Keratinocyte (primary cell): ENCODE measurements around the gene NIPBL. TPM values are rescaled to one million over a fixed set of nuclear protein-coding genes. Genes with fewer than 3 reads are reported as not detected.

Source experiments
- DNase-seq: peaks from one replicate; pipeline ENCODE4 v3.0.0-alpha.2; 2011; ENCODE audit warnings: low read depth, missing footprints, low spot score
- FAIRE-seq: peaks from 2 replicates; lab custom pipeline; 2011; peaks lifted over from hg19 to GRCh38; lab: Jason Lieb, UNC
- H2AFZ ChIP-seq: 2 replicates; pipeline ENCODE4 v1.6.0; 2012; ENCODE audit warnings: low read length, control low read depth, inconsistent platforms; ENCODE audit not compliant: control insufficient read depth
- H3K27ac ChIP-seq: 2 replicates; pipeline ENCODE4 v1.5.1; 2011; ENCODE audit warnings: low read length; ENCODE audit not compliant: control insufficient read depth, insufficient read depth
- H3K27me3 ChIP-seq: 3 replicates; pipeline ENCODE4 v1.6.0; 2011; ENCODE audit warnings: low read length; ENCODE audit not compliant: control insufficient read depth, insufficient read depth; ENCODE audit errors: extremely low read depth
- H3K36me3 ChIP-seq, 2 experiments: 2 replicates in 1 of 2; 3 replicates in 1 of 2; pipeline ENCODE4 v1.5.1; 2011; ENCODE audit warnings: low read length in 2 of 2, mild to moderate bottlenecking in 1 of 2; ENCODE audit not compliant: control insufficient read depth in 2 of 2, insufficient read depth in 2 of 2; ENCODE audit errors: extremely low read depth in 1 of 2
- H3K4me1 ChIP-seq: 3 replicates; pipeline ENCODE4 v1.5.1; 2011; ENCODE audit warnings: low read length; ENCODE audit not compliant: control insufficient read depth, insufficient read depth; ENCODE audit errors: extremely low read depth
- H3K4me2 ChIP-seq: 3 replicates; pipeline ENCODE4 v1.6.0; 2011; ENCODE audit warnings: low read depth, low read length; ENCODE audit not compliant: control insufficient read depth, insufficient read depth; ENCODE audit errors: extremely low read depth
- H3K4me3 ChIP-seq, 3 experiments: fragments of 200-600 bp in 1 of 3; sonication (generic) in 1 of 3; 2 replicates in 2 of 3; 3 replicates in 1 of 3; pipeline ENCODE4 v1.5.1; 2011 to 2016; ENCODE audit warnings: low read length in 3 of 3, mild to moderate bottlenecking in 3 of 3, control low read depth in 2 of 3, inconsistent platforms in 1 of 3, low read depth in 1 of 3, mixed read lengths in 1 of 3, mixed run types in 1 of 3, moderate library complexity in 1 of 3; ENCODE audit not compliant: control insufficient read depth in 2 of 3, insufficient read depth in 2 of 3; ENCODE audit errors: extremely low read depth in 1 of 3
- H3K79me2 ChIP-seq: 2 replicates; pipeline ENCODE4 v1.6.0; 2012; ENCODE audit warnings: low read length; ENCODE audit not compliant: control insufficient read depth, insufficient read depth
- H3K9ac ChIP-seq: 3 replicates; pipeline ENCODE4 v1.6.0; 2011; ENCODE audit warnings: low read length; ENCODE audit not compliant: control insufficient read depth, insufficient read depth; ENCODE audit errors: extremely low read depth
- H3K9me1 ChIP-seq: 3 replicates; pipeline ENCODE4 v1.6.0; 2011; ENCODE audit warnings: low read length; ENCODE audit not compliant: control insufficient read depth, insufficient read depth; ENCODE audit errors: extremely low read depth
- H3K9me3 ChIP-seq: 2 replicates; pipeline ENCODE4 v1.5.1; 2012; ENCODE audit warnings: low read depth, low read length; ENCODE audit not compliant: control insufficient read depth
- H4K20me1 ChIP-seq: 3 replicates; pipeline ENCODE4 v1.6.0; 2011; ENCODE audit warnings: low read length; ENCODE audit not compliant: control insufficient read depth, insufficient read depth; ENCODE audit errors: extremely low read depth
- EZH2 ChIP-seq: IDR thresholded peaks from one replicate; pipeline ENCODE4 v1.6.1; 2012; ENCODE audit warnings: inconsistent platforms, mild to moderate bottlenecking, low read length, moderate library complexity
- dilution Hi-C: fragments of 300-500 bp; cut with MboI; formaldehyde crosslinking; loops from one replicate; pipeline ENCODE4 v1.7.0; 2020; ENCODE audit warnings: low sequenced_read_pairs; ENCODE audit not compliant: extremely low pct_ligation_motif_present
- polyA plus RNA-seq, 5 experiments: library from polyadenylated mRNA; depleted of rRNA in 3 of 5; stranded (reverse) in 3 of 5; stranded (forward) in 1 of 5; unstranded in 1 of 5; fragments of >200 nt; gene quantifications; 1 replicate in 1 of 5; 2 replicates in 3 of 5; 3 replicates in 1 of 5; pipeline versions ENCODE4 v1.2.1 to v1.2.3, GENCODE V29; 2011 to 2012; ENCODE audit warnings: missing spikeins in 2 of 5, low read depth in 1 of 5, low replicate concordance in 1 of 5
- TF ChIP-seq, protein P1 (sequence below), 3 experiments: IDR thresholded peaks in 1 of 3; conservative IDR thresholded peaks in 1 of 3; optimal IDR thresholded peaks in 1 of 3; 2 replicates in 2 of 3; 3 replicates in 1 of 3; pipeline versions ENCODE3 to v1.5.1; 2011; ENCODE audit warnings: low read length in 3 of 3, mild to moderate bottlenecking in 3 of 3, moderate library complexity in 2 of 3, control low read depth in 1 of 3, inconsistent platforms in 1 of 3; ENCODE audit not compliant: insufficient read depth in 2 of 3; ENCODE audit errors: extremely low read depth in 1 of 3

The NIPBL gene
- polyA plus RNA-seq, 1 donor (not counting 4 experiments of a cell fraction or from before 2014, with no cell fraction given), result 23.4 TPM

DNA sequence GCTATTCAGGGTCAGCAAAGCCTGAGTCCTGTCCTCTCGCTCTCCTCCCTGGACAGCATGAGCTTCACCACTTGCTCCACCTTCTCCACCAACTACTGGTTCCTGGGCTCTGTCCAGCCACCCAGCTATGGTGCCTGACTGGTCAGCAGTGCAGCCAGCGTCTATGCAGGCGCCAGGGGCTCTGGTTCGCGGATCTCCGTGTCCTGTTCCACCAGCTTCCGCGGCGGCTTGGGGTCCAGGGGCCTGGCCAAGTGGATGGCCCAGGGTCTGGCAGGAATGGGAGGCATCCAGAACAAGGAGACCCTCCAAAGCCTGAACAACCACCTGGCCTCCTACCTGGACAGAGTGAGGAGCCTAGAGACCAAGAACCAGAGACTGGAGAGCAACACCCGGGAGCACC is 8.6 kb downstream of the NIPBL start:
- Histone ChIP-seq H3K4me2 (no peak overlapping the region), H3K4me1 (peaks cover 17% of the 10 kb centered on the region), H4K20me1 (peaks cover 9% of the 10 kb centered on the region), H3K27ac (no peak overlapping the region), H3K9me1 (peaks cover 2% of the 10 kb centered on the region), H3K79me2 (peaks cover 97% of the 10 kb centered on the region), H3K27me3 (no peaks in the 10 kb centered on the region), H2AFZ (no peak overlapping the region), H3K36me3 (peaks cover 0 to 4% of the 10 kb centered on the region in 2 experiments), H3K4me3 (no peak overlapping the region), H3K9ac (no peak overlapping the region), H3K9me3 (no peaks in the 10 kb centered on the region)
- TF ChIP-seq EZH2, result no peak
- TF ChIP-seq, protein P1, sequence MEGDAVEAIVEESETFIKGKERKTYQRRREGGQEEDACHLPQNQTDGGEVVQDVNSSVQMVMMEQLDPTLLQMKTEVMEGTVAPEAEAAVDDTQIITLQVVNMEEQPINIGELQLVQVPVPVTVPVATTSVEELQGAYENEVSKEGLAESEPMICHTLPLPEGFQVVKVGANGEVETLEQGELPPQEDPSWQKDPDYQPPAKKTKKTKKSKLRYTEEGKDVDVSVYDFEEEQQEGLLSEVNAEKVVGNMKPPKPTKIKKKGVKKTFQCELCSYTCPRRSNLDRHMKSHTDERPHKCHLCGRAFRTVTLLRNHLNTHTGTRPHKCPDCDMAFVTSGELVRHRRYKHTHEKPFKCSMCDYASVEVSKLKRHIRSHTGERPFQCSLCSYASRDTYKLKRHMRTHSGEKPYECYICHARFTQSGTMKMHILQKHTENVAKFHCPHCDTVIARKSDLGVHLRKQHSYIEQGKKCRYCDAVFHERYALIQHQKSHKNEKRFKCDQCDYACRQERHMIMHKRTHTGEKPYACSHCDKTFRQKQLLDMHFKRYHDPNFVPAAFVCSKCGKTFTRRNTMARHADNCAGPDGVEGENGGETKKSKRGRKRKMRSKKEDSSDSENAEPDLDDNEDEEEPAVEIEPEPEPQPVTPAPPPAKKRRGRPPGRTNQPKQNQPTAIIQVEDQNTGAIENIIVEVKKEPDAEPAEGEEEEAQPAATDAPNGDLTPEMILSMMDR (optimal IDR thresholded peaks at IDR 0.05 in 1 of 3, IDR thresholded peaks at IDR 0.05 in 1 of 3, conservative IDR thresholded peaks at IDR 0.05 in 1 of 3; ENCODE audit: extremely low read depth in 1 of 3, insufficient read depth in 2 of 3, low read length in 3 of 3), result no peak
- FAIRE-seq (no peak), DNase-seq (no peak)
- dilution Hi-C loops, result no loop called here

DNA sequence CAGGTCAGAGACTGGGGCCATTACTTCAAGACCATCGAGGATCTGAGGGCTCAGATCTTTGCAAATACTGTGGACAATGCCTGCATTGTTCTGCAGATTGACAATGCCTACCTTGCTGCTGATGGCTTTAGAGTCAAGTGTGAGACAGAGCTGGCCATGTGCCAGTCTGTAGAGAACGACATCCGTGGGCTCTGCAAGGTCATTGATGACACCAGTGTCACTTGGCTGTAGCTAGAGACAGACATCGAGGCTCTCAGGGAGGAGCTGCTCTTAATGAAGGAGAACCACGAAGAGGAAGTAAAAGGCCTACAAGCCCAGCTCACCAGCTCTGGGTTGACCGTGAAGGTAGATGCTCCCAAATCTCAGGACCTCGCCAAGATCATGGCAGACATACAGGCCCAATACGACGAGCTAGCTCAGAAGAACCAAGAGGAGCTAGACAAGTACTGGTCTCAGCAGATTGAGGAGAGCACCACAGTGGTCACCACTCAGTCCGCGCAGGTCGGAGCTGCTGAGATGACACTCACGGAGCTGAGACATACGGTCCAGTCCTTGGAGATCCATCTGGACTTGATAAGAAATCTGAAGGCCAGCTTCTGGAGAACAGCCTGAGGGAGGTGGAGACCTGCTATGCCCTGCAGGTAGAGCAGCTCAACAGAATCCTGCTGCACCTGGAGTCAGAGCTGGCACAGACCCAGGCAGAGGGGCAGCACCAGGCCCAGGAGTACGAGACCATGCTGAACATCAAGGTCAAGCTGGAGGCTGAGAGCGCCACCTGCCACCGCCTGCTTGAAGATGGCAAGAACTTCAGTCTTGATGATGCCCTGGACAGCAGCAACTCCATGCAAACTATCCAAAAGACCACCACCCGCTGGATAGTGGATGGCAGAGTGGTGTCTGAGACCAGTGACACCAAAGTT is 9.3 kb downstream of the NIPBL start:
- no peak overlapping the region for H2AFZ ChIP-seq
- no peak for TF ChIP-seq EZH2
- TF ChIP-seq, protein P1 (optimal IDR thresholded peaks at IDR 0.05 in 1 of 3, IDR thresholded peaks at IDR 0.05 in 1 of 3, conservative IDR thresholded peaks at IDR 0.05 in 1 of 3; ENCODE audit: extremely low read depth in 1 of 3, insufficient read depth in 2 of 3, low read length in 3 of 3), result peak in 1 of 3 experiments; percentile 2
- H3K27ac ChIP-seq, result no peak overlapping the region
- DNase-seq (no peak), FAIRE-seq (no peak)
- H3K27me3 ChIP-seq, result no peaks in the 10 kb centered on the region
- peaks cover 8% of the 10 kb centered on the region for H4K20me1 ChIP-seq
- peaks cover 0 to 4% of the 10 kb centered on the region in 2 experiments for H3K36me3 ChIP-seq
- H3K4me1 ChIP-seq, result peaks cover 14% of the 10 kb centered on the region
- dilution Hi-C loops, result no loop called here
- peaks cover 97% of the 10 kb centered on the region for H3K79me2 ChIP-seq
- no peak overlapping the region for H3K4me2 ChIP-seq
- H3K9me3 ChIP-seq, result no peaks in the 10 kb centered on the region
- no peak overlapping the region for H3K9ac ChIP-seq
- H3K4me3 ChIP-seq, result no peak overlapping the region
- peaks cover 2% of the 10 kb centered on the region for H3K9me1 ChIP-seq
